SK-N-MC (cell line): ENCODE data around the gene TSNAX.

Experiments
- DNase-seq: peaks from one replicate; pipeline ENCODE4 v3.0.0-alpha.2; 2011; ENCODE audit warnings: low read depth, low spot score
- H3K27ac ChIP-seq: fragments of 200-600 bp; sonication (generic); 2 replicates; pipeline ENCODE4 v1.5.1; 2016; ENCODE audit warnings: mixed run types
- H3K36me3 ChIP-seq: fragments of 200-600 bp; sonication (generic); 2 replicates; pipeline ENCODE4 v1.6.1; 2017; ENCODE audit warnings: antibody characterized with exemption, low read length, mixed read lengths; ENCODE audit not compliant: insufficient read depth
- H3K4me3 ChIP-seq: fragments of 200-600 bp; sonication (generic); 2 replicates; pipeline ENCODE4 v1.5.1; 2016
- H3K9ac ChIP-seq: fragments of 200-600 bp; sonication (generic); 2 replicates; pipeline ENCODE4 v1.8.0; 2017; ENCODE audit warnings: mixed run types, mixed read lengths; ENCODE audit not compliant: insufficient read length
- H3K9me3 ChIP-seq: fragments of 200-600 bp; sonication (generic); 2 replicates; pipeline ENCODE4 v1.6.1; 2017; ENCODE audit warnings: low read depth, mild to moderate bottlenecking, antibody characterized with exemption, low read length, moderate library complexity, mixed read lengths
- EZH2 ChIP-seq: fragments of 200-600 bp; sonication (generic); IDR thresholded peaks from one replicate; pipeline ENCODE4 v1.6.1; 2017; ENCODE audit warnings: antibody characterized with exemption
- FOXP2 ChIP-seq: optimal IDR thresholded peaks from 2 replicates; pipeline ENCODE3; 2011; ENCODE audit warnings: mild to moderate bottlenecking, moderate library complexity; ENCODE audit not compliant: insufficient read depth; ENCODE audit errors: extremely low read length, control extremely low read depth
- POLR2AphosphoS5 ChIP-seq: IDR thresholded peaks from 2 replicates; pipeline ENCODE4 v1.6.1; 2012; ENCODE audit warnings: mild to moderate bottlenecking, low read depth, low read length, borderline replicate concordance

The TSNAX gene

DNA sequence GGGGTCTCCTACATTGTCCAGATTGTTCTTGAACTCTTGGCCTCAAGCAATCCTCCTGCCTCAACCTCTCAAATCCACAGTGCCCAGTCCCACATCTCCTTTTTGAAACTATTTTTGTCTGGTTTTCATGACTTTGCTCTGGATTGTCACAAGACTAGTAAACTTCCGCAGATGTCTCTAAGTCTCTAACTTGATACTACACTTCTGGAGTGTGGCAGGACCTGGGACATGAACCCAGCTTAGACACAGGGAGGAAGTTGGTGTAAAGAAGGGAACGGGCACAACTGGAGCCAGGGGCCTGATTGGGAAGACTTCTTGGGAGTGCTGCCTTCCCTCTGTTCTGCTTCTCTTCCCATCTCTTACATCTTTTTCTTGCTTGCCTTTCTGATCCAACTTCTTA is 81.9 kb downstream of the TSNAX start:
- no peak for DNase-seq
- H3K27ac ChIP-seq = no peak overlapping the region
- no peak overlapping the region for H3K9ac ChIP-seq
- H3K4me3 ChIP-seq = no peak overlapping the region
- no peaks in the 10 kb centered on the region for H3K36me3 ChIP-seq
- H3K9me3 ChIP-seq = no peaks in the 10 kb centered on the region
- TF ChIP-seq EZH2 (no peak), POLR2AphosphoS5 (no peak), FOXP2 (no peak)

DNA sequence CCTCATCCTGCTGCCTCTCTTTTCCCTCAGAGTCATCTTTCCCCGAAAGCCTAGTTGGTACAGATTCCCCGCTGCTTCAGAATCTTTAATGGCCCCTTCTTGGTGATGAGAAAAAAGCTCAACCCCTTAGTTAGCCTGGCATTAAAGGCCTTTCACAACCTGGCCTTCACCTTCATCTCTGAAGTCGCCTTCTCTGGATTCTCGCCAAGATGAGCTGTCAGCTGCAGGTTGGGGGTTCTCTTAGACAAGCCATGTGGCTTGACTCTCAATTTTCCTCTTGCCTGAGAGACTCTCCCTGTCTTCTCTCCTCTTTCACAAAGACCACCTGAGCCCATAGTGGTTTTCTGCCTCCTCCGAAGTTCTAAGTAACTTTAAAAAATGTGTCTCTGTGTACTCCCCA is 82.6 kb downstream of the TSNAX start:
- H3K9ac ChIP-seq = no peak overlapping the region
- no peaks in the 10 kb centered on the region for H3K36me3 ChIP-seq
- TF ChIP-seq POLR2AphosphoS5 (no peak), EZH2 (no peak), FOXP2 (no peak)
- H3K27ac ChIP-seq = no peak overlapping the region
- DNase-seq = no peak
- H3K4me3 ChIP-seq = no peak overlapping the region
- no peaks in the 10 kb centered on the region for H3K9me3 ChIP-seq

DNA sequence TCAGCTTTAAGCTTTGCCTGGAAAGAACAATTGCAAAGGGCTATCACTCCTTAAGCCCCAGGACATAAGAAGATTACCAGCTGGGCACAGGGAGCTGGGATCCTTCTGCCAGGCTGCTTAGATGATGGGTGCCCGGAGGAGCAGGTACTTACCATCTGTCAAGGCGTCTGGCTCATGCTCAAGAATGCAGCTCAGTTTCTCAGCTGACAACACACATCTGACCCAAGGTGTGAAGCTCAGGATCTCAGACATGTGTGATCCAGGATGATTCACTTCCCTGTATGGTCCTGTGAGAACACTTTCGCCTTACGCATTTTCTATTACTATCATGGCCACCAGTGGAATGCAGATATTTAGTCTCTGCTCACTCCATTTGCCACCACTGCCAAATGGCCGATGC is 83.4 kb downstream of the TSNAX start:
- no peak overlapping the region for H3K4me3 ChIP-seq
- DNase-seq = no peak
- no peak for TF ChIP-seq EZH2
- no peak for TF ChIP-seq FOXP2
- no peaks in the 10 kb centered on the region for H3K36me3 ChIP-seq
- H3K9me3 ChIP-seq = no peaks in the 10 kb centered on the region
- no peak overlapping the region for H3K27ac ChIP-seq
- H3K9ac ChIP-seq = no peak overlapping the region

DNA sequence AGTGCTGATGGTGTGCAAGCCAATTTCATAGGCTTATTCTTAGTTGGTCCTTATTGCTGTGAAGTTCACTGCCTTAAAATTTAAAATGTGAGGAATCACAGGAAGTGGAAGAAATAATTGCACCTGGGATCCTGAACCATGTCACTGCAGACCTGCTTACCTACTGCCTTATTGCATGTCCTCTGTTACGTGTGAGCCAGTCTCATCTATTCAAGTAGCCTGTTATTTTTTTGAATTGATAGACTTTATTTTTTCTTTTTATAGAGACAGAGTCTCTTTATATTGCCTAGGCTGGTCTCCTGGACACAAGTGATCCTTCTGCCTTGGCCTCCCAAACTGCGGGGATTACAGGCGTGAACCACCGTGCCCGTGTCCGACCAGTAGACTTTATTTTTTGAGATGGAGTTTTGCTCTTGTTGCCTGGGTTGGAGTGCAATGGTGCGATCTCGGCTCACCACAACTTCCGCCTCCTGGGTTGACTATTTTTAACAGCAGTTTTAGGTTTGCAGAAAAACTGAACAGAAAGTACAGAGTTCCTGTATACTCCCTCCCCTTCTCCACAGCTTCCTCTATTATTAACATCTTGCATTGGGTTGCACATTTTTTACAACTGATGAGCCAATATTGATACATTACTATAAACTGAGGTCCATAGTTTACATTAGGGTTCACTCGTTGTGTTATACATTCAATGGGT is 84.1 kb downstream of the TSNAX start:
- Histone ChIP-seq H3K36me3 (no peaks in the 10 kb centered on the region), H3K27ac (no peak overlapping the region), H3K9ac (no peak overlapping the region), H3K4me3 (no peak overlapping the region), H3K9me3 (no peaks in the 10 kb centered on the region)
- DNase-seq = no peak
- TF ChIP-seq FOXP2 (no peak), POLR2AphosphoS5 (no peak), EZH2 (no peak)

DNA sequence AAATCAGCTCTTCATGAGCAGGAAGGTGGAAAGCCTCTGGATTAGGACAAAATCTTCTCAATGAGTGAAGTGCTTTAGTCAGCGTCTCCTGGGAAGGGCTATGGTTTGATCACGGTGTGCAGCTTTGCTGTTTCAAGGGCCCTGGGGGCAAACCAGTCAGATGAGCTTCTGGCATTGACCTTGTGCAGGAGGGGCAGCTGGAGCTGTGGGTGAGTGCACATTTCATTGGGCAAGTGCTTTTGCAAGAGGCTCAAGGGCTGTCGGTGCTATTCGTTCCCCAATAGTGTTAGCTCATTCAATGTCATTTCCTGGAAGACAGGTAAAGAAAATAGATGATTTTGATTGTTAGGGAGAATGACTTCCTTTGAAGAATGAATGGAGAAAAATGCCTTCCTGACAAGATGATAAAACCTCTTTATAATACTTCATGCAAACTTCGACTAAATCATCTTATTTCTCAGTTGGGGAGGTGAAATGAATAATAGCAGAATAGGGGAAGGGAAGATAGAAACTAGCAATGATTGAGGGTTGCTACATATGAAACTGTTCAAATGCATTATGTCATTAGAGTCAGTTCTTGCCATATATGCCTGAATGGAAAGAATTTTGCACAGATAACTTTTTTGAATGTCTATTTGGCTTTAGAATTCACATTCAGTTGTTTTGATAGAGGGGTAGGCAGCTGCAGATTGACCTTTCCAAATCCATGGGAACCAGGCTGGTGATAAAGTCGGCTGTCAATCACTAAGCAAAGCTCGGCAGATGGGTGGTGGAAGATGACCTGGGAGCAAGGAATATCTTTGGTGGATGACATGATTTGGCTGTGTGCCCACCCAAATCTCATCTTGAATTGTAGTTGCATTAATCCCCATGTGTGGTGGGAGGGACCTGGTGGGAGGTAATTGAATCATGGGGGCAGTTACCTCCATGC is 85.2 kb downstream of the TSNAX start:
- TF ChIP-seq FOXP2 (no peak), POLR2AphosphoS5 (no peak), EZH2 (no peak)
- Histone ChIP-seq H3K9ac (no peak overlapping the region), H3K27ac (no peak overlapping the region), H3K36me3 (no peaks in the 10 kb centered on the region), H3K4me3 (no peak overlapping the region), H3K9me3 (no peaks in the 10 kb centered on the region)
- no peak for DNase-seq
